OCI-LY3 (cell line): ENCODE results near the gene KLHL36.

ENCODE experiments used
- CTCF ChIP-seq: fragments of 200-600, 300-600 bp; sonication (generic); IDR thresholded peaks from 2 replicates; pipeline ENCODE4 v1.5.1; 2014; ENCODE audit warnings: antibody characterized with exemption, low read length, low read depth
- EZH2phosphoT487 ChIP-seq: fragments of 200-600 bp; shearing (Covaris generic); IDR thresholded peaks from 2 replicates; pipeline ENCODE4 v1.6.1; 2018; ENCODE audit warnings: antibody characterized with exemption, mixed run types, low read depth

GRCh38 chr16:84665843-84666242 lies 17.5 kb downstream of the KLHL36 start:
- TF ChIP-seq CTCF, result no peak
- TF ChIP-seq EZH2phosphoT487, result no peak
